Mesothelial cell of epicardium (in vitro differentiated cells): ENCODE results near the gene NAALADL2. TPM values are rescaled to one million over a fixed set of nuclear protein-coding genes. Genes with fewer than 3 reads are reported as not detected.

Experiments
- DNase-seq, 2 experiments: peaks; one replicate each; pipeline ENCODE4 v3.0.0; 2021; ENCODE audit warnings: low spot score in 2 of 2; ENCODE audit not compliant: unreplicated experiment in 2 of 2
- H3K27ac Mint-ChIP-seq: 2 replicates; pipeline ENCODE4 v1.8.0; 2021; ENCODE audit warnings: mixed read lengths
- H3K27me3 Mint-ChIP-seq: 2 replicates; pipeline ENCODE4 v1.8.0; 2021; ENCODE audit warnings: low read depth, mixed read lengths
- H3K36me3 Mint-ChIP-seq: 2 replicates; pipeline ENCODE4 v1.8.0; 2021; ENCODE audit warnings: mixed read lengths
- H3K4me1 Mint-ChIP-seq: 2 replicates; pipeline ENCODE4 v1.8.0; 2021; ENCODE audit warnings: mixed read lengths
- H3K4me3 Mint-ChIP-seq: 2 replicates; pipeline ENCODE4 v1.8.0; 2021; ENCODE audit warnings: mild to moderate bottlenecking, moderate library complexity, mixed read lengths
- H3K9me3 Mint-ChIP-seq: 2 replicates; pipeline ENCODE4 v1.8.0; 2021; ENCODE audit warnings: mixed read lengths
- total RNA-seq: library from RNA; stranded (reverse); gene quantifications from 3 replicates; pipeline ENCODE4 v1.2.1, GENCODE V29; 2021
- TF ChIP-seq, protein P1 (sequence below): fragments of 200-600 bp; sonication (generic); IDR thresholded peaks from one replicate; pipeline ENCODE4 v1.5.0; 2021; ENCODE audit warnings: antibody characterized with exemption; ENCODE audit not compliant: unreplicated experiment

Gene NAALADL2
- total RNA-seq, 1 donor from 2014 or later, result 27.9 TPM

GRCh38 chr3:174821477-174821876 lies 37.7 kb upstream of the NAALADL2 start:
- Mint-ChIP-seq H3K4me1 (peaks cover 7% of the 10 kb centered on the region), H3K36me3 (no peaks in the 10 kb centered on the region), H3K27me3 (no peaks in the 10 kb centered on the region), H3K9me3 (peaks cover 3% of the 10 kb centered on the region), H3K27ac (no peak overlapping the region), H3K4me3 (no peak overlapping the region)
- TF ChIP-seq, protein P1, sequence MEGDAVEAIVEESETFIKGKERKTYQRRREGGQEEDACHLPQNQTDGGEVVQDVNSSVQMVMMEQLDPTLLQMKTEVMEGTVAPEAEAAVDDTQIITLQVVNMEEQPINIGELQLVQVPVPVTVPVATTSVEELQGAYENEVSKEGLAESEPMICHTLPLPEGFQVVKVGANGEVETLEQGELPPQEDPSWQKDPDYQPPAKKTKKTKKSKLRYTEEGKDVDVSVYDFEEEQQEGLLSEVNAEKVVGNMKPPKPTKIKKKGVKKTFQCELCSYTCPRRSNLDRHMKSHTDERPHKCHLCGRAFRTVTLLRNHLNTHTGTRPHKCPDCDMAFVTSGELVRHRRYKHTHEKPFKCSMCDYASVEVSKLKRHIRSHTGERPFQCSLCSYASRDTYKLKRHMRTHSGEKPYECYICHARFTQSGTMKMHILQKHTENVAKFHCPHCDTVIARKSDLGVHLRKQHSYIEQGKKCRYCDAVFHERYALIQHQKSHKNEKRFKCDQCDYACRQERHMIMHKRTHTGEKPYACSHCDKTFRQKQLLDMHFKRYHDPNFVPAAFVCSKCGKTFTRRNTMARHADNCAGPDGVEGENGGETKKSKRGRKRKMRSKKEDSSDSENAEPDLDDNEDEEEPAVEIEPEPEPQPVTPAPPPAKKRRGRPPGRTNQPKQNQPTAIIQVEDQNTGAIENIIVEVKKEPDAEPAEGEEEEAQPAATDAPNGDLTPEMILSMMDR, result no peak
- DNase-seq, result no peak

DNA sequence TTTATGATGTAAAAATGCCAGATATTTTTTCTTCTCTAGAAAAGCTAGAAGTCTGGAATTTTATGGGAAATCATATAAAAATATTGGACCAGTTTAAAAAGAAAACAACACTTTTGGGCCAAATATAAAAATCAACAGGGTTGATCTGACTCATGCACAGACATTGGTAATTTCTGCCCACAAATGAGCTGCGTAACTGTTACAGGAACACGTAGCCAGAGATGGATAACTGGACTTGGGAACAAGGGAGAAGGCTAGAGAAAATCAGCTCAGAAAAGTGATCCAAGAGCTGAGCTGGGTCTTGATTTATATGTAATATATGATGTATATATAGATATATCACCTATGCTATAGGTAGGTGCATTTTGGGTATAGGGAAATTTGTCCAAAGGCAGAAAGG lies 36.8 kb upstream of the NAALADL2 start:
- DNase-seq, result no peak
- H3K36me3 Mint-ChIP-seq, result no peaks in the 10 kb centered on the region
- H3K4me3 Mint-ChIP-seq, result no peak overlapping the region
- TF ChIP-seq, protein P1, result no peak
- H3K27ac Mint-ChIP-seq, result no peak overlapping the region
- H3K9me3 Mint-ChIP-seq, result peaks cover 3% of the 10 kb centered on the region
- peaks cover 7% of the 10 kb centered on the region for H3K4me1 Mint-ChIP-seq
- H3K27me3 Mint-ChIP-seq, result no peaks in the 10 kb centered on the region

DNA sequence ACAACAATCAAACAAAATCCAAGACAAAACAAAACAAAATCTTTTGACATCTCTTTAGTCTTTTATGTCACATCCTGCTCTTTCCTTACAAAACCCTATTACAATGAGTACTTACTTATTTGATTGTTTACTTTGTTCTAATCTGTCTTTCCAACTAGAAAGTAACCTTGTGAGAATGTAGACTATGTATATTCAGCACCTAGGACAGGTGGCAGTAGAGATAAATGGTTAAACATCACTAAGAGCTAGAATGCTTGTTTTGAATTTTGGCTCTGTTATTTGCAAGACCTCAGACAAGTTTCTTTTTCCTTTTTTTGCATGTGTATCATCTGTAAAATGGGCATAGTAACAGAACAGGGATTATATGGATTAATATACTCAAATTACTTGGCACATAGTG lies 33.1 kb upstream of the NAALADL2 start:
- peaks cover 7% of the 10 kb centered on the region for H3K4me1 Mint-ChIP-seq
- H3K9me3 Mint-ChIP-seq, result peaks cover 3% of the 10 kb centered on the region
- H3K27me3 Mint-ChIP-seq, result no peaks in the 10 kb centered on the region
- no peaks in the 10 kb centered on the region for H3K36me3 Mint-ChIP-seq
- DNase-seq, result no peak
- no peak overlapping the region for H3K4me3 Mint-ChIP-seq
- TF ChIP-seq, protein P1, result no peak
- H3K27ac Mint-ChIP-seq, result no peak overlapping the region

GRCh38 chr3:174844746-174845145 lies 14.4 kb upstream of the NAALADL2 start:
- peaks cover 5% of the 10 kb centered on the region for H3K9me3 Mint-ChIP-seq
- TF ChIP-seq, protein P1, result no peak
- DNase-seq, result no peak
- no peaks in the 10 kb centered on the region for H3K27me3 Mint-ChIP-seq
- no peak overlapping the region for H3K4me3 Mint-ChIP-seq
- no peaks in the 10 kb centered on the region for H3K36me3 Mint-ChIP-seq
- H3K4me1 Mint-ChIP-seq, result no peaks in the 10 kb centered on the region
- no peak overlapping the region for H3K27ac Mint-ChIP-seq

- H3K27me3 Mint-ChIP-seq, result no peaks in the 10 kb centered on the region
- H3K4me1 Mint-ChIP-seq, result no peaks in the 10 kb centered on the region
- peaks cover 2% of the 10 kb centered on the region for H3K36me3 Mint-ChIP-seq
Observed at GRCh38 chr3:174846055-174846454, 13.1 kb upstream of the NAALADL2 start.

More at GRCh38 chr3:174846055-174846454, 13.1 kb upstream of the NAALADL2 start:
- TF ChIP-seq, protein P1, result no peak
- Mint-ChIP-seq H3K9me3 (peaks cover 18% of the 10 kb centered on the region), H3K4me3 (no peak overlapping the region), H3K27ac (no peak overlapping the region)
- DNase-seq, result no peak
